DND-41 (cell line): Measurements from ENCODE around the gene SAMD9L.

Experiments
- EZH2 ChIP-seq: IDR thresholded peaks from 3 replicates; pipeline ENCODE4 v1.6.1; 2012; ENCODE audit warnings: borderline replicate concordance, low read depth, mild to moderate bottlenecking, moderate library complexity, low read length, inconsistent platforms; ENCODE audit not compliant: severe bottlenecking
- TF ChIP-seq, protein P1 (sequence below): IDR thresholded peaks from 2 replicates; pipeline ENCODE4 v1.5.1; 2012; ENCODE audit warnings: borderline replicate concordance, low read length, moderate library complexity, mild to moderate bottlenecking; ENCODE audit not compliant: poor library complexity, severe bottlenecking; ENCODE audit errors: extremely low read depth

DNA sequence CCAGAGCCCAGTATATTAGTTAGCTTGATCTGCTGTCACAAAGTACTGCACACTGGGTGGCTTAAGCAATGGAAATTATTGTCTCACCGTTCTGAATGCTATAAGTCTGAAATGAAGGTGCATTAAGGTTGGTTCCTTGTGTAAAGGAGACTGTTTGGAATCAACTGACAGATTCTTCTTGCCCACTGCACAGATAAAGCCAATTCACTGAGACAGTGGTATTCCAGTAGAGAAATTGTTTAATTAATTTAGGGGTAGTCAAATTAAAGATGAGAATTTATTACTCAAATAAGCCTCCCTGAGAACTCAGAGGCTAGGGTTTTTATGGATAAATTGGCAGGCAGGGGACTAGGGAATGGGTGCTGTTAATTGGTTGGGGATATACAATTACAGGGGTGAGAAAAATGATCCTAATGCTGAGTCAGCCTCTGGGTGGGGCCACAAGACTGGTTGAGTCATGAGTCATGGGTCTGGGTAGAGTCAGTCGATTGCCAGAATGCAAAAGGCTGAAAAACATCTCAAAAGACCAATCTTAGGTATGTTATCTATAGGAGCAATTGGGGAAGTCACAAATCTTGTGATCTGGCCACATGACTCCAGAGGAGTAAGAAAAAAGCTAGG is 23.5 kb upstream of the SAMD9L start:
- TF ChIP-seq, protein P1, sequence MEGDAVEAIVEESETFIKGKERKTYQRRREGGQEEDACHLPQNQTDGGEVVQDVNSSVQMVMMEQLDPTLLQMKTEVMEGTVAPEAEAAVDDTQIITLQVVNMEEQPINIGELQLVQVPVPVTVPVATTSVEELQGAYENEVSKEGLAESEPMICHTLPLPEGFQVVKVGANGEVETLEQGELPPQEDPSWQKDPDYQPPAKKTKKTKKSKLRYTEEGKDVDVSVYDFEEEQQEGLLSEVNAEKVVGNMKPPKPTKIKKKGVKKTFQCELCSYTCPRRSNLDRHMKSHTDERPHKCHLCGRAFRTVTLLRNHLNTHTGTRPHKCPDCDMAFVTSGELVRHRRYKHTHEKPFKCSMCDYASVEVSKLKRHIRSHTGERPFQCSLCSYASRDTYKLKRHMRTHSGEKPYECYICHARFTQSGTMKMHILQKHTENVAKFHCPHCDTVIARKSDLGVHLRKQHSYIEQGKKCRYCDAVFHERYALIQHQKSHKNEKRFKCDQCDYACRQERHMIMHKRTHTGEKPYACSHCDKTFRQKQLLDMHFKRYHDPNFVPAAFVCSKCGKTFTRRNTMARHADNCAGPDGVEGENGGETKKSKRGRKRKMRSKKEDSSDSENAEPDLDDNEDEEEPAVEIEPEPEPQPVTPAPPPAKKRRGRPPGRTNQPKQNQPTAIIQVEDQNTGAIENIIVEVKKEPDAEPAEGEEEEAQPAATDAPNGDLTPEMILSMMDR = no peak
- TF ChIP-seq EZH2 = no peak
